T-helper 17 cell (primary cell): ENCODE data around the gene NRXN2. TPM values are rescaled to one million over a fixed set of nuclear protein-coding genes. Genes with fewer than 3 reads are reported as not detected.
A peak's percentile ranks its signal among the peaks of the same experiment; 100 is the strongest.

Experiments used
- ATAC-seq: fragments of 150-1000 bp; cut with Tn5 transposase; 2 replicates; pipeline ENCODE4 v1.10.0; 2021; ENCODE audit warnings: mild to moderate bottlenecking, moderate library complexity
- DNase-seq, 3 donors: peaks; one replicate each; pipeline versions ENCODE4 v3.0.0 to v3.0.0-alpha.2; 2020 to 2021
- H3K9me3 ChIP-seq: one replicate; pipeline ENCODE4 v1.7.0; 2013; ENCODE audit warnings: low read length, mild to moderate bottlenecking; ENCODE audit not compliant: control insufficient read depth, poor library complexity, severe bottlenecking
- H3K27ac Mint-ChIP-seq: one replicate; pipeline ENCODE4 v1.8.0; 2022; ENCODE audit warnings: mild to moderate bottlenecking, moderate library complexity, mixed read lengths
- H3K27me3 Mint-ChIP-seq: one replicate; pipeline ENCODE4 v1.8.0; 2022; ENCODE audit warnings: mixed read lengths
- H3K36me3 Mint-ChIP-seq: one replicate; pipeline ENCODE4 v1.8.0; 2022; ENCODE audit warnings: low read depth, mixed read lengths
- H3K4me1 Mint-ChIP-seq: one replicate; pipeline ENCODE4 v1.8.0; 2022; ENCODE audit warnings: mild to moderate bottlenecking, mixed read lengths
- H3K4me3 Mint-ChIP-seq: one replicate; pipeline ENCODE4 v1.8.0; 2022; ENCODE audit warnings: mild to moderate bottlenecking, moderate library complexity, mixed read lengths
- total RNA-seq, 4 donors: library from RNA in 2 of 4; stranded (reverse) in 2 of 4; gene quantifications; one replicate each; pipeline ENCODE4 v1.2.3 and lab custom pipeline; 2022 to 2026

Gene NRXN2
- total RNA-seq, 2 donors from 2014 or later: 0.21 to 0.32 TPM

DNA sequence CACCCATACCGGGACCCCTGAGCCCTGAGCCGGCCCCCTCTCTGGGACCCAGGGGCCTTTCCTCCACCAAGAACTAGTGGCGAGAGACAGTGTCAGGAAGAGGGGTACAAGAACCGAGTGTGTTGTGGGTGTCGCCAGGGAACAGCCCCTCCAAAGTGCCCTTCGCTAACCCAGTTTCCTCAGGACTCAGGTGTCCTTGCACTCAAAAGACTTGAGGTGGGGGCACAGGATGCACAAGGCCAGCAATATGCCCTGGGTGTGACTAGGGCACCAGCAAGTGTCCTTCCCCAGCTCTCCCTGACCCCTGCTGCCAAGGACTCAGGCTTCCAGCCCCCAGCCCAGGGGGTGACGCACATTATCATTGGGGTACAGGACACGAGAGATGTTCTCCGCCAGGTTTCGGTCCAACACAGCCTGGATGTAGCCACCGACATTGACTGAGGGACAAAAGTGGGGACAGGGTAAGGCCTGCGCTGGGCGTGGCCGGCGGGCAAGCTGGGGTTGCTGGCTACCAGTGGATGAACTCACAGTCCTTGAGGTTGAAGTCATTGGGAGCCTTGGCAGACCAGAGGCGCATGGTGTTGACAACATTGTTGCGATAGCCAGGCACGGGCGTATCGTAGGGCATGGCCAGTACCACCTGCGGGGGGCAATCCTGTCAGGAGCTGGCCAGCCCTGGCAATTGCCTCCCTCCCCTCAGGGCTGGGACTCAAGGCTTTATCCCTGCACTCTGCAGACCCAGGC, 32.1 kb upstream of the NRXN2 start:
- ATAC-seq: no peak
- H3K36me3 Mint-ChIP-seq: no peaks in the 10 kb centered on the region
- no peak overlapping the region for H3K4me3 Mint-ChIP-seq
- peaks cover 23% of the 10 kb centered on the region for H3K4me1 Mint-ChIP-seq
- no peaks in the 10 kb centered on the region for H3K9me3 ChIP-seq
- H3K27me3 Mint-ChIP-seq: no peaks in the 10 kb centered on the region
- H3K27ac Mint-ChIP-seq: no peak overlapping the region
- DNase-seq: no peak

DNA sequence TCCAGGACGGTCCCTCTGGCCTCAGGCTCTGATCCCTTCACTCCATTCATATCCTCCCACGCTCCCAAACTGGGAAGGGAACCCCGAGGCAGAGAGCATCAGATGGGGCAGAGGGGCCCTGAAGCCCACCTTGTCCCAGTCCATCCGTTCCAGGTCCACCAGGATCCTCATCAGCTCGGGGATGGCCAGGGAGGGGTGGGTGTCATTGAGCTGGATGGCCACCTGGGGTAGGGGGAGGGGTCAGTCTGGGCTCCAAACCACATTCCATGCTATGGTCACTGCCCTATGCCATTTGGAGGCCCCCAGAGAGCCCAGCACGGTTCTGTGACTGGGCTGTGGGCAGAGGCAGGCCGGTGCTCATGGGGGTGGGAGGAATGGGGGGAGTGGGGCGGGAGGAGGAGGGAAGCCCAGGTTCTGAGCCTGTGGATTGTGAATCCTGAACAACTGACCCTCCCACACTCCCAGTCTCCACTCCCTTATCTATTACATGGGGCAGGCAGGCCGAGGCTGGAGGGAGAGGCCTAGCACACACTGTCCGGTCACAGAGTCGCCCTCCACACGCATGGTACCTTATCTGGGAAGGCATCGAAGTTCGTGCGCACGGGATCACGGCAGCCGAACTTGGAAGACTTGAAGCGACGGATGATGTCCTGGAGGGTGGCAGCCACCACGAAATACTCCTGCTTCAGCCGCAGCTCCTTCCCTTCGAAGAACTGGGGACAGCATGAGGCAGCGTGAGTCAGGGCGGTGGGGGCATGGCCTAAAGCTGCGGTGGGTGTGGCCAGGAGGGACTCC, 31.3 kb upstream of the NRXN2 start:
- Mint-ChIP-seq H3K4me3 (no peak overlapping the region), H3K4me1 (peaks cover 18% of the 10 kb centered on the region), H3K36me3 (no peaks in the 10 kb centered on the region), H3K27ac (no peak overlapping the region), H3K27me3 (no peaks in the 10 kb centered on the region)
- no peak for ATAC-seq
- no peaks in the 10 kb centered on the region for H3K9me3 ChIP-seq
- DNase-seq: no peak

DNA sequence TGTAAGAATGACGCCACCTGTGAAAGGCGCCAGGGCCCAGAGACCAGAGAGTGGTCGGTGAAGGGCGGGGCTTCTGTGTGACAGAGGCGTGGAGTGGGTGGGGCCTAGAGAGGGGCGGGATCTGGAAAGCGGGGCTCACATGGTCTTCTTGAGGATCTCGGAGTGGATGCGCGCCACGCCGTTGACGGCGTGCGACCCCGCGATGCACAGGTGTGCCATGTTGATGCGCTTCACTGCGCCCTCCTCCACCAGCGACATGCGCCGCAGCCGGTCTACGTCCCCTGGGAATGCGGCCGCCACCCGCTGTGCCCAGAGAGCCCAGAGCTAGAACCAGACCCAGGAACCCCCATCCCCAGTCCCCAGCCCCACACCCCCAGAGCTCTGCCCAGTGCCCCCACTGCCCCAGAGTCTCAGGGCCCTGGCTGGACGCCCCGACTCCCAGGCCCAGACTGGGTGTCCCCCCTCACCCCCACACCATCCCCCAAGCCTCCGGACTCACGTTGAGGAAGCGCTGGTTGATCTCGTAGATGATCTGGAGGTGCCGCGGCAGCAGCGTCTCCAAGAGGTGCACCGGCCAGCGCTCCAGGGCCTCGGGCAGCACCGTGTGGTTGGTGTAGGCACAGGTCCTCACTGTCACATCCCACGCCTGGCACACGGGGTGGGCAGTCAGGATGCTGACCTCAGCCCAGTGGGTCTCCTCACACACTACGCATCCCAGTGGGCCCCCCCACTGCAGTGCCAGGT, 30.6 kb upstream of the NRXN2 start:
- H3K27ac Mint-ChIP-seq: no peak overlapping the region
- H3K36me3 Mint-ChIP-seq: no peaks in the 10 kb centered on the region
- H3K4me1 Mint-ChIP-seq: peaks cover 18% of the 10 kb centered on the region
- H3K27me3 Mint-ChIP-seq: no peaks in the 10 kb centered on the region
- no peak overlapping the region for H3K4me3 Mint-ChIP-seq
- no peaks in the 10 kb centered on the region for H3K9me3 ChIP-seq
- ATAC-seq: no peak
- no peak for DNase-seq

DNA sequence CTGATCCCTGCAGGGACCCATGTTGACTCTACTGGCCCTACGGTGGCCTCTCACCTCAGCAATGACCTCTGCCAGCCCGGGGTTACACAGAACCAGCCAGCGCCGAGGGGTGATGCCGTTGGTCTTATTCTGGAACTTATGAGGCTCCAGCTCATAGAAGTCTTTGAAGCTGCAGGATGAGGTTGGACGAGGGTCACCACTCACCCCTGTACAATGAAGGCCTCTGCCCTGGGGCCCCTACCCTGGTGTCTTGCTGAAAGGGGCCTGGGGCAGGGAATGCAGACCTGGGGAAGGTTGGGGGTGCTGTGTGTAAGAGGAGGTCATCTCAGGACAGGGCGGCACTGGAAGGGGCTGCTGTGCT, 30.0 kb upstream of the NRXN2 start:
- no peak overlapping the region for H3K4me3 Mint-ChIP-seq
- H3K36me3 Mint-ChIP-seq: no peaks in the 10 kb centered on the region
- peaks cover 20% of the 10 kb centered on the region for H3K4me1 Mint-ChIP-seq
- no peaks in the 10 kb centered on the region for H3K27me3 Mint-ChIP-seq
- DNase-seq (no peak), ATAC-seq (no peak)
- H3K9me3 ChIP-seq: no peaks in the 10 kb centered on the region
- peak overlapping the region; percentile 41 for H3K27ac Mint-ChIP-seq

DNA sequence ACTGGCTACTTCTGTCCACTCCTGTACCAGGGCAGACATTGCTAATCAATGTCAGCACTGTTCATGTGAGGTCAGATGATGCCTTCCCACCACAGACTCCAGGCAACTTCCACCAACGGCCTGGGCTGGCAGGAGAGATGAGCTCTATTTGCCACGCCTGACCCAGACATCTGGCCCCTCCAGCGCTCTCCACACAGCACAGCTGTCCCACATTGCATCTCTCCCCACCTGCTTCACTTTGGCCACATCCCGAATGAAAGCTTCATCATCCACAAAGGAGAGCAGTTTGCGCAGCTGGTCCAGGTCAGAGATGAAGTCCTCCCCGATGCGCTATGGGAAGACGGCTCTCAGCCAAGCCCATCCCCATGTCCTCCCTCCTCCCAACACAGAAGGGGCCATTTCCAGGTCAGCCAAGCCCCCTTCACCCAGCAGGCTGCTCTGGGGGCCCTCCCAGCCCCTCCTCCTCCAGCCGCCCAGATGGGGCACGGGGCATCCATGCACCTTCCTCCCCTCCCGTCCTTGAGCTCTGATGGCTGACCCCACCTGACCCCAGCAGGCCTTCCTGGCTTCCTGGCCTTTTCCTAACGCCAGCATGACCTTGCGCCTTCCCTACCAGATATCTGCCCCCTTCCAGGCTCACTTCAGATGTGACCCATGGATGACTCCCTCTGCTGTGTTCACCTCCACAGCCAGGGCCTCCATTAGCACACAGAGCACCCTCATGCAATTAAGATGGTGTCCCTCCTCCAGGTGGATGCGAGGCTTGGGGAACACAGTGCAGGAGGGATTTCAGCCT, 29.4 kb upstream of the NRXN2 start:
- no peak for DNase-seq
- H3K27me3 Mint-ChIP-seq: no peaks in the 10 kb centered on the region

DNA sequence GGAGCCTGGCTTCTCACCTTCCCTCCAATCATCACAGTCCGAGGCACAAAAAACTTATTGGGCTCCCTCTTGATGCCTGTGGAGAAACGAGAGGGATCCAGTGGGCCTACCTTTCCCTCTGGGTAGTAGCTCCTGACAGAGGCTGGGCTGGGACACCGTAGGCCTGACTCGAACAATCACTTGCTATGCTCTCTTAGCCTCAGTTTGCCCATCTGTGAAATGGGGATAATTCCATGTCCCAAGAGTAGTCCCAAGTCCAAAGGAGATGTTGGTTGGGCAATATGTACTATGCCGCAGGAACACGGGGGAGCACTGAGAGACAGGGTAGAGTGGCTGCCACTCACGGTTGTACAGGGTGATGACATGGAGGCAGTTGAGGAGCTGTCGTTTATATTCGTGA, 28.6 kb upstream of the NRXN2 start:
- DNase-seq (no peak), ATAC-seq (no peak)
- no peaks in the 10 kb centered on the region for H3K9me3 ChIP-seq
- Mint-ChIP-seq H3K27me3 (no peaks in the 10 kb centered on the region), H3K4me3 (no peak overlapping the region), H3K27ac (peak overlapping the region; percentile 87), H3K36me3 (no peaks in the 10 kb centered on the region), H3K4me1 (peaks cover 20% of the 10 kb centered on the region)

More for the DNA sequence above, 29.4 kb upstream of the NRXN2 start:
- Mint-ChIP-seq H3K36me3 (no peaks in the 10 kb centered on the region), H3K4me1 (peaks cover 20% of the 10 kb centered on the region), H3K27ac (peak overlapping the region; percentile 41), H3K4me3 (no peak overlapping the region)
- H3K9me3 ChIP-seq: no peaks in the 10 kb centered on the region
- no peak for ATAC-seq

DNA sequence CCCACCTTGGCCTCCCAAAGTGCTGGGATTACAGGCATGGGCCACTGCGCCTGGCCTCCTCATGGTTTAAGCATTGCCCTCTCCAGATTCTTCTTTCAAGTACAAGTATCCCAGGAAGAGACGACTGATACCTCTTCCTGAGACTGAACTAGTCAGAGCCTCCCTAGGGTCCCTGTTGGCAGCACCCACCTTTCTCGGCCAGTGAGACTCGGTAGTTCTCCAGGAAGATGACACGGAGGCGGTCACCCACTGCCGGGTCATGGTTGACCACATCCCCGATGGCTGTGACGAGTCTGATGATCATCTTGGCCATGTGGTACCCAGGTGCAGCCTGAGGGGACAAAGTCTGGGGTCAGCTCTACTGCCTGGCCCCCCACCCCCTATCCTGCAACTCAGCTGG, 28.1 kb upstream of the NRXN2 start:
- Mint-ChIP-seq H3K27me3 (no peaks in the 10 kb centered on the region), H3K27ac (peak overlapping the region; percentile 87), H3K4me3 (no peak overlapping the region), H3K4me1 (peaks cover 24% of the 10 kb centered on the region), H3K36me3 (no peaks in the 10 kb centered on the region)
- no peak for ATAC-seq
- DNase-seq: no peak
- H3K9me3 ChIP-seq: no peaks in the 10 kb centered on the region

DNA sequence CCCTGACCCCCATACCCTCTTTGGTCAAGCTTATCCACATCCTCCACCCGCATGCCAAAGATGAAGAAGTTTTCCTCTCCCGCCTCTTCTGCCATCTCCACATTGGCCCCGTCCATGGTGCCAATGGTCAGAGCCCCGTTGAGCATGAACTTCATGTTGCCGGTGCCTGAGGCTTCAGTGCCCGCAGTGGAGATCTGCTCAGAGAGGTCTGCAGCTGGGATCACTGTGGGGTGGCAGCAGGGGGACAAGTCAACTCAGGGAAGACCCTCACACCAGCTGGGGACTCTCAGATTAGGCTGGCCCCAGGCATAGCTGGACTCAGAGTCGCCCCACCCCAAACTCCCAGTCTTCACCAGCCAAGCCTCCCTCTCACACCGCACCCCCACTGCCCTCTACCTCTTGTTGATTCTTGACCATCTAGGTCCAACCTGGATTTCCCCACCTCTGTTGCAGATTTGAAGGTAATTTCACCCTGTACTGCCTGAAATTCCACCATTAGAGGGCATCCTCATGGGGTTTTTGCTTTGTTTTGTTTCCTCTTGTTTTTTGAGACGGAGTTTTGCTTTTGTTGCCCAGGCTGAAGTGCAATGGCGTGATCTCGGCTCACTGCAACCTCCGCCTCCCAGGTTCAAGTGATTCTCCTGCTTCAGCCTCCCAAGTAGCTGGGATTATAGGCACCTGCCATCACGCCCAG, 27.5 kb upstream of the NRXN2 start:
- no peaks in the 10 kb centered on the region for H3K27me3 Mint-ChIP-seq
- H3K36me3 Mint-ChIP-seq: no peaks in the 10 kb centered on the region
- no peak overlapping the region for H3K4me3 Mint-ChIP-seq
- ATAC-seq (no peak), DNase-seq (no peak)
- H3K27ac Mint-ChIP-seq: peak overlapping the region; percentile 87
- peaks cover 26% of the 10 kb centered on the region for H3K4me1 Mint-ChIP-seq
- no peaks in the 10 kb centered on the region for H3K9me3 ChIP-seq

DNA sequence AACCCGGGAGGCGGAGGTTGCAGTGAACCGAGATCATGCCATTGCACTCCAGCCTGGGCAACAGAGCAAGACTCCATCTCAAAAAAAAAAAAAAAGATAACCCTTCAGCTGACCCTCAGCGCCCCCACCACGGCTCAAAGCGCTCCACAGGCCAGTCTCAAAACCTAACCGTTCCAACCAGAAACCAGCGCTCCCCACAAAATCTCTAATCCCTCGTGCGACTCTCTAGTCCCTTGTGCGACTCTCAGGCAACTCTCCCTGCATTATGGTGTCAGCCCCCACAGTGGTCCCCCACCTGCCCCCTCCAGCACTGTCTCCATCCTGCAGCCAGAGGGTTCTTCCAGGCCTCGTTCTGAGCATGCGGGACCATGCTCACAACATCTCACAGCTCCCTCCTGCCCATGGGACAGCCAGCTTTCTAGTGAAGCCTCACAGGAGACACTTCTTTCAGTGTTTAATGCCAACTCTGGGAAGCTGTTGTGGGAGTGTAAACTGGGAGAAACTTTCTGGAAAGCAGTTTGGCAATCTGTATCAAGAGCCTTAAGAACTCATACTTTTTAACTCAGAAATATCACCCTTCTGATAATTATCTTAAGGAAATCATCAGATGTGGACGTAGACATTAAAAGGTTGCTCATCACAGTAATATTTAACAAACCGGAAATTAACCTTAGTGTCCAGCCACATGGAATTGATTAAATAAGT, 25.1 kb upstream of the NRXN2 start:
- DNase-seq: no peak
- H3K4me1 Mint-ChIP-seq: peaks cover 38% of the 10 kb centered on the region
- peak overlapping the region; percentile 33 for H3K4me3 Mint-ChIP-seq
- peaks cover 7% of the 10 kb centered on the region for H3K36me3 Mint-ChIP-seq
- H3K9me3 ChIP-seq: no peaks in the 10 kb centered on the region
- no peaks in the 10 kb centered on the region for H3K27me3 Mint-ChIP-seq
- H3K27ac Mint-ChIP-seq: peak overlapping the region; percentile 89
- no peak for ATAC-seq

DNA sequence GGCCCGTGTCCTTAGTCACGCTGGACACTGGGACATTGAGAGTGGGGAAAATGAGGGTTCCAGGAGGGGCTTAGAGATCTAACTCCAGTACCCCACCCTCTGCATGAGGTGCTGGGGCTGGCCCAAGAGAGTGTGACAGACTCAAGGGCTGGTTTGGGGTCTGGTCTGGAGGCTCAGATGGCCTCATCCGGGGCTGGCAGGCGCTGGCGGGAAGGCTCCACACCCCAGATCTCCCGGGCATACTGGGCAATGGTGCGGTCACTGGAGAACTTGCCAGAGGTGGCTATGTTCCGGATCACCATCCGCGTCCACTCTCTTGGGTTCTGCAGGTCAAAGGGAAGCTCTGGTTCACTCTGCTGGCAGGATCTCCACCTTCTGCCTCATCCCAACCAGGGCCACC, 23.5 kb upstream of the NRXN2 start:
- ATAC-seq (no peak), DNase-seq (no peak)
- H3K9me3 ChIP-seq: no peaks in the 10 kb centered on the region
- Mint-ChIP-seq H3K4me1 (peaks cover 37% of the 10 kb centered on the region), H3K4me3 (peak overlapping the region; percentile 98), H3K27me3 (no peaks in the 10 kb centered on the region), H3K27ac (peak overlapping the region; percentile 98), H3K36me3 (peaks cover 8% of the 10 kb centered on the region)

DNA sequence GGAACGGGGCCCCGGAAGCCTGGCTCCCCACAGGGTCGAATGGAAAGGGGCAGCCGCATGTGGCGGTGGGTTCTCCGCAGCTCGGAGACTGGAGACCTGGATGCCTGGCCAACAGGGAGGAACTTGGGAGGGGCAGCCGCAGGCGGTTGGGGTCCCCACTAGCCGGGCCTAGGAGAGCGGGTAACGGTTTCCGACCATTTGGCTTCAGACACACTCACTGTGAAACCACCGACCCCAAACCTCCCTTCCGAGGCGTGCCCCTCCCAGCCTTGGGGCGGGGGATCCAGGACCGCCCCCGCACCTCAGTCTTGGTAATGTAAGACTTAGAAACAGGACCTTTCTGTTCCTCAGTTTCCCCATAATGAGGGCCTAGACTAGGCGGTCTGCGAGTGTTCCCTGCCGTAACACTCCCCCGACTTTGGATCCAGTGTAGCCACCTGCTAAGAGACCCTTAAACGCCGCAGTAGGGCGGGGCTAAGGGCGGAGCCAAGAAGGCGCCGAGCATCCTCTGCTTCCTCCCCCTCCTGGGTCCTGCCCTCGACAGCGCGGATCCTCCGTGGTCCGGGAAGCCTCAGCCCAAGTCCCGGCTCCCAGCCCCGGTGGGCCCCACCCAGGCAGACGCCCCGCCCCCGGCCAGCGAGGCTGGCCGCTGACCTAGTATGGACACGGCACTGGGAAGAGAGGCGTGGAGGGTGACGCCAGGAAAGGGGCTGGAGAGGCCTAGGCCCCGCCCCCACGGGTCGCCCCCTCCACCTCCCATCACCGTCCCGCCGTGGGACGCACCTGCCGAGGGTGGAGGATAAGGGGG, 22.7 kb upstream of the NRXN2 start:
- no peaks in the 10 kb centered on the region for H3K9me3 ChIP-seq
- peak; percentile 63 to 73 (median 73) for DNase-seq
- H3K27me3 Mint-ChIP-seq: no peaks in the 10 kb centered on the region
- H3K36me3 Mint-ChIP-seq: peaks cover 9% of the 10 kb centered on the region
- H3K4me1 Mint-ChIP-seq: peaks cover 40% of the 10 kb centered on the region
- peak overlapping the region; percentile 98 for H3K4me3 Mint-ChIP-seq
- peak overlapping the region; percentile 98 for H3K27ac Mint-ChIP-seq
- peak; percentile 54 for ATAC-seq
